GM12891 (cell line): ENCODE data around the gene CAB39.

ENCODE experiments used
- POLR2A ChIP-seq: IDR thresholded peaks from 2 replicates; pipeline ENCODE4 v1.6.1; 2011; ENCODE audit warnings: low read depth, low read length, control low read depth
- POLR2AphosphoS5 ChIP-seq: IDR thresholded peaks from 2 replicates; pipeline ENCODE4 v1.6.1; 2011; ENCODE audit warnings: low read depth, low read length, control low read depth
- SPI1 ChIP-seq: IDR thresholded peaks from 2 replicates; pipeline ENCODE4 v1.6.1; 2011; ENCODE audit warnings: low read depth, low read length, control low read depth

GRCh38 chr2:230712443-230713330, at the start of gene CAB39:
- TF ChIP-seq POLR2A (no peak; the same call in 1 of the 2 replicates), SPI1 (peak; percentile 96), POLR2AphosphoS5 (no peak)
